ENCODE measurements around the gene STX1B. TPM values are rescaled to one million over a fixed set of nuclear protein-coding genes. Genes with fewer than 3 reads are reported as not detected.

The STX1B gene
- total RNA-seq, 1 donor from 2014 or later, result 11.0 TPM

- no peak for FAIRE-seq
- Histone ChIP-seq H3K4me3 (ENCODE audit: insufficient read depth, low read depth, low read length) (no peak overlapping the region), H3K27ac (ENCODE audit: low read depth, low read length) (no peak overlapping the region), H3K9ac (ENCODE audit: low read length) (no peak overlapping the region), H3K36me3 (ENCODE audit: insufficient read depth, low read length) (peaks cover 44% of the 10 kb centered on the region), H3K9me3 (ENCODE audit: insufficient read depth, low read depth, low read length) (no peaks in the 10 kb centered on the region), H3K4me1 (ENCODE audit: insufficient read depth, low read length) (no peaks in the 10 kb centered on the region), H4K20me1 (ENCODE audit: insufficient read depth, low read length) (peaks cover 13% of the 10 kb centered on the region), H3K79me2 (ENCODE audit: insufficient read depth, low read length) (peaks cover 3% of the 10 kb centered on the region), H3K4me2 (ENCODE audit: low read length) (no peak overlapping the region), H2AFZ (ENCODE audit: low read depth, low read length) (no peak overlapping the region), H3K27me3 (ENCODE audit: insufficient read depth, low read length) (no peaks in the 10 kb centered on the region)
- H3K9me3 Mint-ChIP-seq (ENCODE audit: unreplicated experiment), result no peaks in the 10 kb centered on the region
- no peak overlapping the region for H3K4me3 Mint-ChIP-seq (ENCODE audit: unreplicated experiment)
- H3K27me3 Mint-ChIP-seq (ENCODE audit: low read depth, unreplicated experiment), result no peaks in the 10 kb centered on the region
- no peak for TF ChIP-seq EZH2 (IDR thresholded peaks at IDR 0.05; ENCODE audit: insufficient read depth, low read length)
- no peak for TF ChIP-seq CTCF (IDR thresholded peaks at IDR 0.05; ENCODE audit: insufficient read depth, low read depth, low read length)
- H3K27ac Mint-ChIP-seq (ENCODE audit: unreplicated experiment), result no peak overlapping the region
- H3K36me3 Mint-ChIP-seq (ENCODE audit: low read depth, unreplicated experiment), result peaks cover 29% of the 10 kb centered on the region
- no peak for DNase-seq (ENCODE audit: low read depth)
- peaks cover 1% of the 10 kb centered on the region for H3K4me1 Mint-ChIP-seq (ENCODE audit: low read depth, unreplicated experiment)
Observed at GRCh38 chr16:30966033-30966619, 44.3 kb downstream of the STX1B start.

- Mint-ChIP-seq H3K27ac (ENCODE audit: unreplicated experiment) (no peak overlapping the region), H3K9me3 (ENCODE audit: unreplicated experiment) (no peaks in the 10 kb centered on the region), H3K36me3 (ENCODE audit: low read depth, unreplicated experiment) (peaks cover 24% of the 10 kb centered on the region), H3K27me3 (ENCODE audit: low read depth, unreplicated experiment) (no peaks in the 10 kb centered on the region), H3K4me3 (ENCODE audit: unreplicated experiment) (no peak overlapping the region), H3K4me1 (ENCODE audit: low read depth, unreplicated experiment) (peaks cover 1% of the 10 kb centered on the region)
- DNase-seq (ENCODE audit: low read depth) (no peak), FAIRE-seq (no peak)
- no peak overlapping the region for H2AFZ ChIP-seq (ENCODE audit: low read depth, low read length)
- H3K9me3 ChIP-seq (ENCODE audit: insufficient read depth, low read depth, low read length), result no peaks in the 10 kb centered on the region
- H3K4me2 ChIP-seq (ENCODE audit: low read length), result no peak overlapping the region
- H3K4me1 ChIP-seq (ENCODE audit: insufficient read depth, low read length), result no peaks in the 10 kb centered on the region
- no peak for TF ChIP-seq EZH2 (IDR thresholded peaks at IDR 0.05; ENCODE audit: insufficient read depth, low read length)
- no peak for TF ChIP-seq CTCF (IDR thresholded peaks at IDR 0.05; ENCODE audit: insufficient read depth, low read depth, low read length)
- no peak overlapping the region for H3K9ac ChIP-seq (ENCODE audit: low read length)
- H3K27ac ChIP-seq (ENCODE audit: low read depth, low read length), result no peak overlapping the region
- H3K27me3 ChIP-seq (ENCODE audit: insufficient read depth, low read length), result no peaks in the 10 kb centered on the region
- H3K4me3 ChIP-seq (ENCODE audit: insufficient read depth, low read depth, low read length), result no peak overlapping the region
- peaks cover 41% of the 10 kb centered on the region for H3K36me3 ChIP-seq (ENCODE audit: insufficient read depth, low read length)
- H3K79me2 ChIP-seq (ENCODE audit: insufficient read depth, low read length), result peaks cover 4% of the 10 kb centered on the region
- peaks cover 13% of the 10 kb centered on the region for H4K20me1 ChIP-seq (ENCODE audit: insufficient read depth, low read length)
Observed at GRCh38 chr16:30965436-30965835, 45.0 kb downstream of the STX1B start.

GRCh38 chr16:30964574-30965226 is 45.7 kb downstream of the STX1B start:
- H3K27ac Mint-ChIP-seq (ENCODE audit: unreplicated experiment), result no peak overlapping the region
- DNase-seq (ENCODE audit: low read depth), result no peak
- Histone ChIP-seq H3K4me1 (ENCODE audit: insufficient read depth, low read length) (no peaks in the 10 kb centered on the region), H3K9ac (ENCODE audit: low read length) (no peak overlapping the region), H3K9me3 (ENCODE audit: insufficient read depth, low read depth, low read length) (no peaks in the 10 kb centered on the region), H2AFZ (ENCODE audit: low read depth, low read length) (no peak overlapping the region), H3K4me2 (ENCODE audit: low read length) (no peak overlapping the region), H4K20me1 (ENCODE audit: insufficient read depth, low read length) (peaks cover 21% of the 10 kb centered on the region), H3K27ac (ENCODE audit: low read depth, low read length) (no peak overlapping the region), H3K36me3 (ENCODE audit: insufficient read depth, low read length) (peaks cover 43% of the 10 kb centered on the region), H3K27me3 (ENCODE audit: insufficient read depth, low read length) (no peaks in the 10 kb centered on the region), H3K79me2 (ENCODE audit: insufficient read depth, low read length) (peaks cover 12% of the 10 kb centered on the region), H3K4me3 (ENCODE audit: insufficient read depth, low read depth, low read length) (no peak overlapping the region)
- H3K4me3 Mint-ChIP-seq (ENCODE audit: unreplicated experiment), result no peak overlapping the region
- no peak for FAIRE-seq
- no peaks in the 10 kb centered on the region for H3K9me3 Mint-ChIP-seq (ENCODE audit: unreplicated experiment)
- peaks cover 1% of the 10 kb centered on the region for H3K4me1 Mint-ChIP-seq (ENCODE audit: low read depth, unreplicated experiment)
- peaks cover 22% of the 10 kb centered on the region for H3K36me3 Mint-ChIP-seq (ENCODE audit: low read depth, unreplicated experiment)
- no peaks in the 10 kb centered on the region for H3K27me3 Mint-ChIP-seq (ENCODE audit: low read depth, unreplicated experiment)
- TF ChIP-seq CTCF (IDR thresholded peaks at IDR 0.05; ENCODE audit: insufficient read depth, low read depth, low read length) (no peak), EZH2 (IDR thresholded peaks at IDR 0.05; ENCODE audit: insufficient read depth, low read length) (no peak)

Data from astrocyte (in vitro differentiated cells and primary cell).